SK-N-SH (cell line): ENCODE data around the gene NMNAT2. TPM values are rescaled to one million over a fixed set of nuclear protein-coding genes. Genes with fewer than 3 reads are reported as not detected.

ENCODE experiments used
- CTCF ChIA-PET: fragments of 300-600, 350-600 bp; formaldehyde crosslinking; extraction: SDS; loops from one replicate; lab custom pipeline; 2021; lab: Yijun Ruan, JAX
- POLR2A ChIA-PET: fragments of 350-600 bp; sonication (Branson Sonifier 250); formaldehyde crosslinking; extraction: SDS; loops from one replicate; lab custom pipeline; 2020; ENCODE audit warnings: antibody characterized with exemption, inconsistent platforms; lab: Yijun Ruan, JAX
- DNase-seq: peaks from one replicate; pipeline ENCODE4 v3.0.0; 2012
- H2AFZ ChIP-seq: fragments of 200-600 bp; sonication (generic); 2 replicates; pipeline ENCODE4 v1.8.1; 2016; ENCODE audit warnings: antibody characterized with exemption, mild to moderate bottlenecking, low read depth
- H3F3A ChIP-seq: fragments of 200-600 bp; sonication (generic); replicated peaks from 2 replicates; pipeline ENCODE3; 2016; ENCODE audit warnings: antibody characterized with exemption, mild to moderate bottlenecking; ENCODE audit not compliant: insufficient read depth
- H3K27ac ChIP-seq, 2 experiments: fragments of 200-500 bp in 1 of 2; fragments of 200-600 bp in 1 of 2; sonication (Bioruptor generic) in 1 of 2; sonication (generic), shearing (Covaris generic) in 1 of 2; 2 replicates each; pipeline versions ENCODE4 v1.5.1 to v1.6.1; 2014 to 2016; ENCODE audit warnings: low read depth in 2 of 2, inconsistent platforms in 1 of 2, low read length in 1 of 2, mild to moderate bottlenecking in 1 of 2, mixed read lengths in 1 of 2
- H3K27me3 ChIP-seq: fragments of 200-600 bp; sonication (generic), shearing (Covaris generic); 2 replicates; pipeline ENCODE4 v1.6.1; 2016; ENCODE audit warnings: mixed run types; ENCODE audit not compliant: insufficient read depth
- H3K36me3 ChIP-seq, 2 experiments: fragments of 200-500 bp in 1 of 2; fragments of 200-600 bp in 1 of 2; sonication (Bioruptor generic) in 1 of 2; sonication (generic) in 1 of 2; replicated peaks in 1 of 2; 2 replicates each; pipeline versions ENCODE3 to v1.5.1; 2014 to 2016; ENCODE audit warnings: low read length in 1 of 2, mild to moderate bottlenecking in 1 of 2; ENCODE audit not compliant: insufficient read depth in 2 of 2, control insufficient read depth in 1 of 2
- H3K4me1 ChIP-seq, 2 experiments: fragments of 200-500 bp in 1 of 2; fragments of 200-600 bp in 1 of 2; sonication (Bioruptor generic) in 1 of 2; sonication (generic), shearing (Covaris generic) in 1 of 2; 2 replicates each; pipeline versions ENCODE4 v1.5.1 to v1.6.1; 2014 to 2016; ENCODE audit warnings: low read depth in 1 of 2, low read length in 1 of 2, mixed run types in 1 of 2; ENCODE audit not compliant: insufficient read depth in 2 of 2, control insufficient read depth in 1 of 2
- H3K4me2 ChIP-seq: fragments of 200-600 bp; sonication (generic), shearing (Covaris generic); 2 replicates; pipeline ENCODE4 v1.6.1; 2017; ENCODE audit warnings: mixed run types
- H3K4me3 ChIP-seq, 2 experiments: fragments of 200-500 bp in 1 of 2; fragments of 200-600 bp in 1 of 2; sonication (Bioruptor generic) in 1 of 2; sonication (generic), shearing (Covaris generic) in 1 of 2; 2 replicates each; pipeline versions ENCODE4 v1.5.1 to v1.8.1; 2014 to 2016; ENCODE audit warnings: low read depth in 2 of 2, inconsistent platforms in 1 of 2, low read length in 1 of 2, mild to moderate bottlenecking in 1 of 2, mixed read lengths in 1 of 2, moderate library complexity in 1 of 2
- H3K79me2 ChIP-seq: fragments of 200-600 bp; sonication (generic); 2 replicates; pipeline ENCODE4 v1.8.1; 2017; ENCODE audit warnings: mild to moderate bottlenecking; ENCODE audit not compliant: insufficient read depth
- H3K9ac ChIP-seq: fragments of 200-600 bp; sonication (generic); 2 replicates; pipeline ENCODE4 v1.6.1; 2017; ENCODE audit warnings: mixed run types
- H3K9me2 ChIP-seq: fragments of 200-600 bp; sonication (generic); 2 replicates; pipeline ENCODE4 v1.6.1; 2017; ENCODE audit warnings: mixed run types
- H3K9me3 ChIP-seq: fragments of 200-600 bp; sonication (generic); 2 replicates; pipeline ENCODE4 v1.6.1; 2017; ENCODE audit warnings: mixed run types, mild to moderate bottlenecking, moderate library complexity
- H4K20me1 ChIP-seq: fragments of 200-600 bp; sonication (generic); 2 replicates; pipeline ENCODE4 v1.6.1; 2017; ENCODE audit warnings: mild to moderate bottlenecking, mixed run types; ENCODE audit not compliant: insufficient read depth
- EP300 ChIP-seq, 2 experiments: IDR thresholded peaks; 2 replicates each; pipeline versions ENCODE4 v1.4.0 to v1.6.1; 2012; ENCODE audit warnings: borderline replicate concordance in 1 of 2, low read depth in 1 of 2, low read length in 1 of 2
- FOXJ3 ChIP-seq: sonication (generic); formaldehyde crosslinking; IDR thresholded peaks from 2 replicates; pipeline ENCODE4 v1.5.1; 2020; ENCODE audit warnings: mild to moderate bottlenecking, missing genetic modification reagents
- GABPA ChIP-seq: IDR thresholded peaks from 2 replicates; pipeline ENCODE4 v1.4.0; 2012; ENCODE audit warnings: low read depth, mild to moderate bottlenecking
- IRF3 ChIP-seq: fragments of 150-350 bp; IDR thresholded peaks from 2 replicates; pipeline ENCODE4 v1.6.1; 2016; ENCODE audit warnings: mild to moderate bottlenecking, low read depth, low read length
- NRF1 ChIP-seq: IDR thresholded peaks from 2 replicates; pipeline ENCODE4 v1.6.1; 2012; ENCODE audit warnings: low read depth, mild to moderate bottlenecking, low read length
- REST ChIP-seq: IDR thresholded peaks from 2 replicates; pipeline ENCODE4 v1.6.1; 2012; ENCODE audit warnings: mild to moderate bottlenecking, low read depth, low read length, moderate library complexity
- TAF1 ChIP-seq: IDR thresholded peaks from 2 replicates; pipeline ENCODE4 v1.6.1; 2012; ENCODE audit warnings: low read depth, mild to moderate bottlenecking, low read length, moderate library complexity, borderline replicate concordance
- TCF12 ChIP-seq: IDR thresholded peaks from 2 replicates; pipeline ENCODE4 v1.4.0; 2012
- whole genome bisulfite sequencing: methylation state at CpG from one replicate; pipeline ENCODE4 v1.1.6; 2017; ENCODE audit warnings: low lambda C conversion rate; 5-methylcytosine and 5-hydroxymethylcytosine counted together
- polyA plus RNA-seq, 3 experiments: library from polyadenylated mRNA; depleted of rRNA; stranded (reverse); fragments of >200 nt; gene quantifications; 2 replicates each; pipeline ENCODE4 v1.2.3, GENCODE V29; 2012
- TF ChIP-seq, protein P1 (sequence below): fragments of 200-600 bp; sonication (generic); IDR thresholded peaks from 2 replicates; pipeline ENCODE4 v1.6.1; 2017; ENCODE audit warnings: antibody characterized with exemption, mild to moderate bottlenecking, moderate library complexity
- TF ChIP-seq, protein P2 (sequence below): IDR thresholded peaks from 2 replicates; pipeline ENCODE4 v1.4.0; 2012; ENCODE audit warnings: low read depth, borderline replicate concordance

The NMNAT2 gene
- polyA plus RNA-seq, 1 of the 3 experiments (the other 2 are of a cell fraction): 0.07 TPM

GRCh38 chr1:183306317-183307042 lies 111.7 kb downstream of the NMNAT2 start:
- H3F3A ChIP-seq: no peaks in the 10 kb centered on the region
- no peak overlapping the region for H2AFZ ChIP-seq
- H4K20me1 ChIP-seq: no peaks in the 10 kb centered on the region
- no peaks in the 10 kb centered on the region for H3K9me3 ChIP-seq
- no peak overlapping the region for H3K27ac ChIP-seq
- H3K36me3 ChIP-seq: no peaks in the 10 kb centered on the region
- no peak for DNase-seq
- WGBS: 82% methylated on average over 5 of the region's 5 CpGs
- H3K4me3 ChIP-seq: no peak overlapping the region
- CTCF ChIA-PET: interaction anchor here (0.9 to 1.7 kb wide), 8 partner anchors 12 to 559 kb away, joined by 3 to 5 read pairs (median 4); no protein-coding TSS in a partner anchor
- no peaks in the 10 kb centered on the region for H3K79me2 ChIP-seq
- H3K9ac ChIP-seq: no peak overlapping the region
- TF ChIP-seq, protein P1, sequence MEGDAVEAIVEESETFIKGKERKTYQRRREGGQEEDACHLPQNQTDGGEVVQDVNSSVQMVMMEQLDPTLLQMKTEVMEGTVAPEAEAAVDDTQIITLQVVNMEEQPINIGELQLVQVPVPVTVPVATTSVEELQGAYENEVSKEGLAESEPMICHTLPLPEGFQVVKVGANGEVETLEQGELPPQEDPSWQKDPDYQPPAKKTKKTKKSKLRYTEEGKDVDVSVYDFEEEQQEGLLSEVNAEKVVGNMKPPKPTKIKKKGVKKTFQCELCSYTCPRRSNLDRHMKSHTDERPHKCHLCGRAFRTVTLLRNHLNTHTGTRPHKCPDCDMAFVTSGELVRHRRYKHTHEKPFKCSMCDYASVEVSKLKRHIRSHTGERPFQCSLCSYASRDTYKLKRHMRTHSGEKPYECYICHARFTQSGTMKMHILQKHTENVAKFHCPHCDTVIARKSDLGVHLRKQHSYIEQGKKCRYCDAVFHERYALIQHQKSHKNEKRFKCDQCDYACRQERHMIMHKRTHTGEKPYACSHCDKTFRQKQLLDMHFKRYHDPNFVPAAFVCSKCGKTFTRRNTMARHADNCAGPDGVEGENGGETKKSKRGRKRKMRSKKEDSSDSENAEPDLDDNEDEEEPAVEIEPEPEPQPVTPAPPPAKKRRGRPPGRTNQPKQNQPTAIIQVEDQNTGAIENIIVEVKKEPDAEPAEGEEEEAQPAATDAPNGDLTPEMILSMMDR: peak; percentile 40
- TF ChIP-seq, protein P2, sequence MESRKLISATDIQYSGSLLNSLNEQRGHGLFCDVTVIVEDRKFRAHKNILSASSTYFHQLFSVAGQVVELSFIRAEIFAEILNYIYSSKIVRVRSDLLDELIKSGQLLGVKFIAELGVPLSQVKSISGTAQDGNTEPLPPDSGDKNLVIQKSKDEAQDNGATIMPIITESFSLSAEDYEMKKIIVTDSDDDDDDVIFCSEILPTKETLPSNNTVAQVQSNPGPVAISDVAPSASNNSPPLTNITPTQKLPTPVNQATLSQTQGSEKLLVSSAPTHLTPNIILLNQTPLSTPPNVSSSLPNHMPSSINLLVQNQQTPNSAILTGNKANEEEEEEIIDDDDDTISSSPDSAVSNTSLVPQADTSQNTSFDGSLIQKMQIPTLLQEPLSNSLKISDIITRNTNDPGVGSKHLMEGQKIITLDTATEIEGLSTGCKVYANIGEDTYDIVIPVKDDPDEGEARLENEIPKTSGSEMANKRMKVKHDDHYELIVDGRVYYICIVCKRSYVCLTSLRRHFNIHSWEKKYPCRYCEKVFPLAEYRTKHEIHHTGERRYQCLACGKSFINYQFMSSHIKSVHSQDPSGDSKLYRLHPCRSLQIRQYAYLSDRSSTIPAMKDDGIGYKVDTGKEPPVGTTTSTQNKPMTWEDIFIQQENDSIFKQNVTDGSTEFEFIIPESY: no peak
- H3K9me2 ChIP-seq: no peaks in the 10 kb centered on the region
- no peak overlapping the region for H3K4me2 ChIP-seq
- peaks cover 0 to 20% of the 10 kb centered on the region in 2 experiments; a peak in 1 of 4 replicates for H3K4me1 ChIP-seq
- POLR2A ChIA-PET: no interaction called here
- H3K27me3 ChIP-seq: no peaks in the 10 kb centered on the region

GRCh38 chr1:183304440-183305107 lies 113.6 kb downstream of the NMNAT2 start:
- no peaks in the 10 kb centered on the region for H3K27me3 ChIP-seq
- no peaks in the 10 kb centered on the region for H4K20me1 ChIP-seq
- no peaks in the 10 kb centered on the region for H3K9me3 ChIP-seq
- H3K4me1 ChIP-seq: peaks cover 0 to 25% of the 10 kb centered on the region in 2 experiments; a peak in 1 of 4 replicates
- CTCF ChIA-PET: interaction anchor here (0.8 to 1.7 kb wide), 3 partner anchors 24 to 329 kb away, joined by 3 to 4 read pairs (median 3); no protein-coding TSS in a partner anchor
- no peak overlapping the region for H2AFZ ChIP-seq
- H3K36me3 ChIP-seq: no peaks in the 10 kb centered on the region
- H3K9me2 ChIP-seq: no peaks in the 10 kb centered on the region
- H3K4me3 ChIP-seq: no peak overlapping the region
- WGBS: 76% methylated on average over 6 of the region's 7 CpGs
- TF ChIP-seq NRF1: no peak
- TF ChIP-seq TAF1: no peak
- TF ChIP-seq TCF12: no peak
- TF ChIP-seq IRF3: no peak
- no peak for TF ChIP-seq GABPA
- TF ChIP-seq FOXJ3 (CRISPR knock-in tag): no peak
- TF ChIP-seq REST: no peak
- TF ChIP-seq EP300 (IDR thresholded peaks at IDR 0.05; ENCODE audit: borderline replicate concordance in 1 of 2, low read depth in 1 of 2, low read length in 1 of 2): no peak
- TF ChIP-seq, all 33 proteins: peak for 0
- H3K79me2 ChIP-seq: no peaks in the 10 kb centered on the region
- H3K27ac ChIP-seq: no peak overlapping the region
- no peaks in the 10 kb centered on the region for H3F3A ChIP-seq
- POLR2A ChIA-PET: no interaction called here
- no peak overlapping the region for H3K9ac ChIP-seq
- no peak for DNase-seq
- no peak overlapping the region for H3K4me2 ChIP-seq
